GM19099 (cell line): ENCODE data around the gene AFG3L2.

Experiments
- POLR2A ChIP-seq: IDR thresholded peaks from 3 replicates; pipeline ENCODE4 v1.6.1; 2011; ENCODE audit warnings: low read depth; ENCODE audit not compliant: insufficient read length; ENCODE audit errors: extremely low read depth

Gene AFG3L2

DNA sequence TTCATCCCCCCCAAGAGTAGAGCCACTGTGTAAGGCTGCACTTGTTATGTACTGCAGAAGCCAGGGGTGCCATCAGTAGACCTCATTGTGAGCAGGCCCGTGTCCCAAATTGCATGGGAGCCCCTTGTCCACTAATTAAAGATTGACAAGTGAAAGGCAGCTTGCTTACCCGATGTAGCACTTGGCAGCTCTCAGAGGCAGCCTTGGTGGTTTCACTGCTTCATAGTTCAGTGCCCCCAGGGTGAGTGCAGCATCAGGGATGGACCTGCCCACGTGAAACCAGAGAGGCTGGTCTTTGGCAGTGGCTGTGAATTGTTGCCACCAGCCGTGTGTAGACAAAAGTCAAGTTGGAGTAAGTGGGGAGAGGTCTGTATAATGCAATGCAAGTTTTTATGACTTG lies 55.7 kb downstream of the AFG3L2 start:
- TF ChIP-seq POLR2A: no peak

DNA sequence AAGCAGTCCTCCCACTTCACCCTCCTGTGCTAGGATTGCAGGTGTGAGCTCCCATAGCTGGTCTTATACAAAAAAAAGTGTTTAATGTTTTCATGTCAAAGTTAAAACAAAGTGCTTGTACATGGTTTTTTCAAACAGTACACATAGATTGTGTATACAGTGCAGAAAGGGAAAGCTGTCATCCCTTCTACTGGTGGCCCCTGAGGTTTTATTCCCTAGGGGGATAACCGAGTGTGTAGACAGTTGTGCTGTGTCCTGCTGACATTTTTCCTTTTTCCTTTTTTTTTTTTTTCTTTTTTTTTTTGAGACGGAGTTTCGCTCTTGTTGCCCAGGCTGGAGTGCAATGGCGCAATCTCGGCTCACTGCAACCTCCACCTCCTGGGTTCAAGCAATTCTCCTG lies 58.2 kb downstream of the AFG3L2 start:
- TF ChIP-seq POLR2A: no peak

DNA sequence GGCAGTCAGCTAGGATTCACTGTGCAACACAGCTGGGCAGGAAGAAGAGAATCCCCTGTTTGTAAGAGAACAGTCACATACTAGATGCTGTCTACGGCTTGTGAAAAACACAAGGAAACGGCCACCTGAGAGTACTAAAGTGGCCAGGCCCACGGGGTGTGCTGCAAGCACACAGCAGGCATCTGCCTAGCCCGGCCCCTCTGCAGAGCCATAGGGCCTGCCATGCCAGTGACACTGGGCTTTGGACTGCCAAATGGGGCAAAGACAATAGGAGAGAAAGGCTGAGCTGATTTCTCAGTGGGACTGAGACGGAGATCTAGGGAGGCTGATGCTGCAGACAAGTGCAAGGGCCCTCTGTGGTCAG lies 58.7 kb downstream of the AFG3L2 start:
- no peak for TF ChIP-seq POLR2A

DNA sequence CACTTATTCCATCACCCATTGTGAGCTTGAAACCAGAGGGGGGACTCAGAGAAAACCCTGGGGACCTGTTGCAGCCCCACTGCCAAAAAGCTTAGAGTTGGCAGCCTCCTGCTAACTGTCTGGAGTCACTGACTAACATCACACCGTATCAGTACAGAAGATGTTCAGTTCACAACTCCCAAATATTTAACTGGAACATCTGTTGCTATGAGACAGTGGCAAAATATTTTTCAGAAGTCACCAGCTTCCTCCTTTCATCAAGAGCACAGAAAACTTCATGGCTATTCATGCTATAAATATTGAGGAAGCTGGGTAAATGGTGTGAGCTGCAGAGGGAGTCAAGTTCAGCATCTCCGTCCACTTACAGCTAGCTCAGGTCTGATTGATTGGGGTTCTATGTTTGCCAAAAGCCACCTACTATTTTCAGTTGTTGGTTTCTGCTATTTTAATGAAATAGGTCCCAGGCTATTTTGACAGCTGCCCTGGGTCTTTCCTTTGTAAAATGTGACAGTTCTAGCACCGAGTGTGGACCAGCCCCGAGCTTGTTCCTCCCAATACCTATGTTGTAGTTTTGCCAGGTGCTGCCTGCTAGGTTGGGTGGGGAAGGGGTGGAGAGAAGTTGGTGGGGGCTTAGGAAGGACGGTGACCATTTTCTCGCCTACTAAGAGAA lies 59.2 kb downstream of the AFG3L2 start:
- no peak for TF ChIP-seq POLR2A

DNA sequence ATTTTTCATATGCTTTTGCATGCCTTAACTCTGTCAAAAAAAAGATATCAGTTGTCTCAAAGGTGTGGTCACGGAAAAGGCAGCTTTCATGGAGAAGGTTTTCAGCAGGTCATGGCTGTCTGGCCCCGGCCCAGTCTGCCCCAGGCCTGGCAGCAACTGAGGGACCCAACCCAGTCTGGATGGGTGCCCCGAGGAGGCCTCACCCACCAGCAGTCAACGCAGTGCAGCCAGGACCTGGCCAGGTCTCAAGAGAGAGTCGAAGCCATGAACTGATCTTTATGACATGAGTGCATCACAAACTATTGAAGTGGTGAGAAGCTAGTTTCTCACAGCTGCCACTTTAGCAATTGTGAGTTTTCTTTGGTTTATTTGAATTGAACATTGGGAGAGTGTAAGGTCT lies 61.1 kb downstream of the AFG3L2 start:
- TF ChIP-seq POLR2A: no peak

DNA sequence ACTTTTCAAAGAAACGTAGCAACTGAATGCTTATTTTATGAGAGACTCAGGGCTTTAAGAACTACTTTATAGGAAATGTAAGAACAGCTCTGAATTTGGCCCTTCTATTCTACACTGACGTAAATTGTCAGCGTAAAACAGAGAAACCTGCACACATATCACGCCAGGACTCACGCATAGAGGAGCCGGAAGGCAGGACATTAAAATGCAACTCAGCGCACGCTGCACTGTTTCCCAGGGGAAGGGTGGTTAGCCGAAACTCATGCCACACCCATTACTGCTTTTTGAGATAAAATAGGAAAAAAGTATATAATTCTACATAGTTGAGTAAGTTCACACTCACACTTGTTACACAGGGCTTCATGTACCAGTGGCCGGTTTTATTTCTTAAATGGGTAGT lies 61.5 kb downstream of the AFG3L2 start:
- no peak for TF ChIP-seq POLR2A

DNA sequence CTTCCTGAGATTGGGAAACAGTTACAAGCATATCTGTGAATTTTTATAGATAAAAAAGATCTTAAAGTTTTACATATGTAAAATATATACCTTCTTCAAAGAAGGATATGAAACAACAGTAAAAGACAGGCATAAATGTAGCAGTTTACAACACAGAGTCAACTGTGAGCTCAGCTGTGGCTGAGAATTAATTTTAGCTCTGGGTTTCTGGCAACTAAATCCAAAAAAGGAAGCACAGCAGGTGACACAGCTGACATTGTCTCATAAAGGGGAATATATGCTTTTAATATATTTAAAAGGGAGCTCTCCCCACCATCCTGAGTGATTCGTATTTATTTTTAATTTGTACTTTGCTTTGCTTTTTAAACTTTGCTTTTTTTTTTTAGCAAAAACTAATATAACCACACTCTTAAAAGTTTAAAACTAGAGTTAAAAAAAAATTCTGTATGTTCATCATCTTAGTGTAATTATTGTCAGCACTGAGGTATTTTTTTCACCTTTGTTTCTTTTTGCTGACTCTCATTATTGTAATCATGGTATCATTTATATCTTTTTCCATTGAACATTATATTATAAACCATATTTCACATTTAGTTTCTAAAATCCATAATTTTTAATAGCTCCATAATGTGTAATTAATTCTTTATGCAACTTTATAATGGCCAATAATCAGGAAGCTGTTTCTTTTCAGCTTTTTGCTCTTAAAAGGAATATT lies 62.3 kb downstream of the AFG3L2 start:
- no peak for TF ChIP-seq POLR2A

DNA sequence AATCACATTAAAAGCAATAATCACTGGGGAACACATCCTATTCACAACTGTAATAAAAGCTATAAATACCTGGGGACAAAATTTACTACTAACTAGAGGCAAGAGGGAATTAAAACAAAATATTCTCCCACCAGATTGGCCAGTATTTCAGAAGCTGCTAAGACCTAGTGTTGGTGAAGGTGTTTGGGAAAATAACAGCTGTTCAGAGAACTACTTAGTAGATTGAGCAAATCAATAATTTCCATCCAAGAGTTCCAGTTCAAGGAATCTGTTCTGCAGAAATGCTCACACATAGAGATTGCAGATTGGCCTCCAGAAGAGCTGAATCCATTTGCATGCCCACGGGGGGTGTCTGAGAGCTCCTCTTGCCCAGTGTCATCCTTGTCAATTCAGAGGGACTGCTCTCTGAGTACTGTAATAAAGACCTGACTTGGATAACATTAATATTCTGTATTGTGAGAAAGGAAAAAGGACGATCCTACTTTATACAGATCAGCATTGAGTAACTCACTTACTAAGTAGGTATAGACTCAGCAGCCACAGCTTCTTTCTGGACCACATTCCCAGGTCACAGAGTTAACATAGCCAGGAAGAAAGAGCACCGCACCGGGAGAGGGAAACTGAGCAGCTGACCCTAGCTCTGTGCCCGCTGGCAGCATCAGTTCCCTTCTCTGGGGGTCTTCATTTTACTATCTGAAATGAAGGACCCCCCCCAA lies 63.3 kb downstream of the AFG3L2 start:
- no peak for TF ChIP-seq POLR2A

DNA sequence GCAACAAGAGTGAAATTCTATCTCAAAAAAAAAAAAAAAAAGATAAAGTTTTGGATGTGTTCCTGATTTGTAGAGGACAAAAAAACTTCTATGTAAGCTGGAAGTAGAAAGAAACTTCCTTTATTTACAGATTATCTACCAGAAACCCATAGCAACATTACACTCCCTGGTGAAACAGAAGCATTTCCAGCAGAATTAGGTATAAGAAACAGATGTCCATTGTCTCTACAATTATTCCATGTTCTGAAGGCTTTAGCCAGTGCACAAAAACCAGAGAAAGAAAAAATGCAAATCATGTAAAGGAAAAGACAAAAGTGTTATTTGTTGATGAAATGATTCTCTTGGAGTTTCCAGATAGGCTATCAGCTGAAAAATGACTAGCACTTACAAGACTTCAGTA lies 64.1 kb downstream of the AFG3L2 start:
- TF ChIP-seq POLR2A: no peak

DNA sequence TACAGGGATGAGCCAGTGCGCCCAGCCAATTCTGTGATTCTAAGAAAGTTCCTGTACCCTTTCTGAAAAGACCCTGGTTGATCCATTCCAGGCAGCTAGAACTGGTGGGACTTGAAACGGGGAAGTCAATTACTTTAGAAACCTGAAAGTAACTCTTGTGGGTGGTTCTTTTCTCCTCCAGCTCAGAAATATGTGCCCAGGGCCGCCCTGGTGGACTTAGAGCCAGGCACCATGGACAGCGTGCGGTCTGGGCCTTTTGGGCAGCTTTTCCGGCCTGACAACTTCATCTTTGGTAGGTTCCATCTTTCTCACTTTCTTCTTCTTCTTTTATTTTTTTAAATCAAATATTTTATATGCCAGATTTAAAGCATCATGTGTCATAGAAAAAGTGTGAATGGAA lies 66.3 kb downstream of the AFG3L2 start:
- TF ChIP-seq POLR2A: no peak

DNA sequence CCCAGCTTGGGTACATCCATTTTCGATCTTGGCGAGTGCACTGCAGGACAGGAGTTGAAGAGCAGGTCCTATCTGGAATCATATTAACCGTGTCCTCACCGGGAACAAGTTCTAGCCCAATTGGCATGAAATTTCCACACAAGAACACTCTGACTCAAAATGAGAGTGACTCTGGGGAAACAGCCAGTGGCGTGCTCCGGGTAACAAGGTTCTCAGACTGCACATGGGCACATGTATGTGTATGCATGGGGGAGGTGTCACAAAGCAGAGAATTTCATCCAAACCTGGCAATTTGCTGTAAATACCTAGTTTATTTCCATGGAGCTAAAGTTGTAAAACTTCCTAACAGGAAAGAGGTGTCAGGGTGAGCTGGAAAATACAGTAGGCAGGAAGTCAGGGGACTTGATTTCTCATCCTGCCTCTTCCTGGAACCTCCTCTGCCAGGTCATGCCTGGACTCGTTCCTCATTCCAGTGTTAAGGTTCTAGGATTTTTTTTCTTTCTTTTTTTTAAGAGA lies 67.3 kb downstream of the AFG3L2 start:
- TF ChIP-seq POLR2A: no peak

DNA sequence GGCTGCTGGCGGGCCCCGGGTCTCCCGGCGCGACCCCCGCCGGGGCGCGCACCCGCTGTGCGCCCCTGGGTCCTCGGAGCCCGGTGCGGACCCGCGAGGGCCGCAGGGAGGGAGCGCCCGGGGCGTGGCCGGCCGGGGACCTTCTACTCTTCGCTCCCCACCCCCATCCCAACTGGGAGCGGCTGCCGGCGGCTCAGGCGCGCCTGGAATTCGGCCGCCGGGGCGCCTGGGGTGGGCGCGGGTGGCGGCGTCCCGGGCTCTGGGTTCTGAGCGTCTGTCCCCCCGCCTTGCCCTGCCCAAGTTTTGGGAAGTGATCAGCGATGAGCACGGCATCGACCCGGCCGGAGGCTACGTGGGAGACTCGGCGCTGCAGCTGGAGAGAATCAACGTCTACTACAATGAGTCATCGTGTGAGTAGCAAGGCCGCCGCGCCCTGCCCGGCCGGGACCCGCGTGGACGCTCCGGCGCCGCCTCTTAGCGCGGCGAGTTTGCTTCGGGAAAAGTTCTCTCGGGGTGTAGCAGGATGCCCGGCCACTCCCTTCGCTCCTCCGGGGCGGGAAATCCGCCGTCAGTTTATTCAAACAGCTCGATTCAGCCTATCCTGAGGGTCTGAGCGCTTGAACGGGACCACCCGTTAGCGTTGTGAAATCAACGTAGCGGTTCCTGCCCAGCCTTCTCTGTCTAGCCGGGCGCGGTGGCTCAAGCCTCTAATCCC lies 68.5 kb downstream of the AFG3L2 start:
- TF ChIP-seq POLR2A: no peak

DNA sequence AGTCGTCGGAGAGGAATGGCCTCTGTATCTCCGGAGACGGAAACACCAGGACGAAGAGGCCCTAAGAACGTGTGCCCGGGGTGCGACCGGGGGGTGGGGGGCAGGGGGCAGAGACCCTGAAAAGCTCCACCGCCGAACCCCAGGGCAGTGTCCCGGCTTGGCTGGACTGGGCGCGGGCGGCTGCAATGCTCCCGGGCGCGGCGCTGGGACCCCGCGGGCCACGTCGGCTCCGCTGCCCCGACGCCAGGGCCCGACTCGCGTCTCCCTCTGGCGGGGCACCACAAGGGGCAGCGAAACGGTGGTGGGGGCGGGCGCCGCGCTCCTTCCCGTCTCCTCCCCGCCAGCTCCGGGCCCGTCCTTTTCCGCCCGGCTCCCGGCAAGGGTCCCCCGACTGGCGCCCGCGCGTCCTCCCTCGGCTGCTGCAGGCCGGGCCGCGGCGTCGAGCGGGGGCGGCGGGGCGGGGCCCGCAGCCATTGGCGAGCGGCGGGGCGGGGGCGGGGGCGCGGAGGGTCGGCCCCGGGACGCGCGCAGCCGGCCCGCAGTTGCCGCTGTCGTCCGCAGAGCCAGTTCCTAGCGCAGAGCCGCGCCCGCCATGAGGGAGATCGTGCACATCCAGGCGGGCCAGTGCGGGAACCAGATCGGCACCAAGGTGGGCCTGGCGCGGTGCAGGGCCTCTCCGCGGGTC lies 69.2 kb downstream of the AFG3L2 start, which contains the start of gene TUBB6:
Gene TUBB6, plus strand, starts transcription at position 541 of the 685 bp plus-strand sequence. Its CDS starts 52 bp downstream, at position 593.
- peak; percentile 77 for TF ChIP-seq POLR2A

DNA sequence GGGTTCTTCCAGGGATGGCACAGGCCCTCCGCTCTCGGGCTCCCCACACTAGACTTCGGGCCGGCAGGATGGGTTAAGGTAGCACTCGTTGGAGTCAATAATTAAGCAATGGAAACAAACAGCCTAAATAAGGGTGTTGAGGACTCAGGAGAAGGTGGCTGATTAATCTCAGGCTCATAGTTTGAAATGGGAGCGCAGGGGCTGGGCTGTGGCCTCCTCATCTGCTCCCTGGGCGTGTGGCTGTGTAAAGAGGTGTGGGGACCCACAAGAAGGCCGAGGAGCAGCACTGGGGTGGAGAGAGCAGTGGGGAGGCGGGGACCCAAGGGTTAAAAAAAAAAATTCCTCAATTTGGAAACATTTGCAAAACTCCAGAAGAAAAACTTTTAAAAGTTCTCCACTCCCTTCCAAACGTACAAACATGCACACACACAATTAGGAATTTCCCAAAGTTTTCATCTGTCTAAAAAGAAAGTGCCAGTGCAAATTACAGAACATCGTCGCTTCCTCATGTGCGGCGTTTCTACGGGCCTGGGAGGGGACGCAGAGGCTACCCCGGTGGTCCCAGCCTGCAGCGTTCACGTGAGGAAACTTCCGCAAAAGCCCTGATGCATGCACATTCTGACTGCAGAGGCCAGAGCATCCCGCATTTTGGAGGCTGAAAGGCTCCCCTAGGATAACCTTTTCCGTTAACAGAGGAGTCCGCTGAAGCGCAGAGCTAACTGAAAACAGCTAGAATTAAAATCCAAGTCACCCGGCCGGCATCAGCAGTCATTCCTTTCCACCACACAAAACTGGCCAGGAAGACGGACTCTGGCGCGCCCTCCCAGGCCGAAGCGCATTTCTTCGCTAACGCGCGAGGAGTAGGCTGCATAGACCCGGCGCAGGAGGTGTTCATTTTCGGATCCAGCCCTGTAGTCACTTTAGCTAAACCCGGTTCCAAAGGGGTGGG lies 70.0 kb downstream of the AFG3L2 start:
- no peak for TF ChIP-seq POLR2A
